HepG2 (cell line): ENCODE results near the gene CABLES2. TPM values are rescaled to one million over a fixed set of nuclear protein-coding genes. Genes with fewer than 3 reads are reported as not detected.

Experiments used
- CBX1 ChIP-seq: IDR thresholded peaks from one replicate; pipeline ENCODE4 v1.6.1; 2016; ENCODE audit warnings: antibody characterized with exemption, low read depth
- ERF ChIP-seq: IDR thresholded peaks from 2 replicates; pipeline ENCODE4 v1.6.1; 2018; ENCODE audit warnings: missing biosample characterization, missing genetic modification reagents
- FOXM1 ChIP-seq: sonication (generic); formaldehyde crosslinking; IDR thresholded peaks from 2 replicates; pipeline ENCODE4 v1.5.0; 2020; ENCODE audit warnings: missing genetic modification reagents
- LBX2 ChIP-seq: sonication (generic); formaldehyde crosslinking; IDR thresholded peaks from 2 replicates; pipeline ENCODE4 v1.5.0; 2020; ENCODE audit warnings: missing genetic modification reagents, mild to moderate bottlenecking, borderline replicate concordance
- MIER3 ChIP-seq: IDR thresholded peaks from 2 replicates; pipeline ENCODE4 v1.6.1; 2016; ENCODE audit warnings: missing compliant biosample characterization, borderline replicate concordance
- PBX2 ChIP-seq: IDR thresholded peaks from 2 replicates; pipeline ENCODE4 v1.6.1; 2016; ENCODE audit warnings: control low read depth
- RAD51 ChIP-seq: fragments of 450-650 bp; IDR thresholded peaks from 2 replicates; pipeline ENCODE4 v1.6.1; 2016; ENCODE audit warnings: borderline replicate concordance
- ZBTB49 ChIP-seq: sonication (generic); formaldehyde crosslinking; IDR thresholded peaks from 2 replicates; pipeline ENCODE4 v1.4.0; 2020; ENCODE audit warnings: missing genetic modification reagents, borderline replicate concordance
- ZHX2 ChIP-seq, 2 experiments: sonication (generic) in 1 of 2; formaldehyde crosslinking in 1 of 2; IDR thresholded peaks; 2 replicates each; pipeline versions ENCODE4 v1.6.1 to v1.9.0; 2014 to 2022; ENCODE audit warnings: antibody characterized with exemption in 1 of 2, borderline replicate concordance in 1 of 2, inconsistent platforms in 1 of 2, low read depth in 1 of 2, missing genetic modification reagents in 1 of 2
- ZNF451 ChIP-seq: sonication (generic); formaldehyde crosslinking; IDR thresholded peaks from 2 replicates; pipeline ENCODE4 v1.5.0; 2020; ENCODE audit warnings: mild to moderate bottlenecking, missing genetic modification reagents
- ZNF513 ChIP-seq: sonication (generic); formaldehyde crosslinking; conservative IDR thresholded peaks from 2 replicates; pipeline ENCODE4 v1.5.0; 2020; ENCODE audit warnings: missing genetic modification reagents
- ZNF605 ChIP-seq: sonication (generic); formaldehyde crosslinking; IDR thresholded peaks from 2 replicates; pipeline ENCODE4 v1.8.0; 2022; ENCODE audit warnings: mild to moderate bottlenecking, missing genetic modification reagents
- ZNF670 ChIP-seq: sonication (generic); formaldehyde crosslinking; IDR thresholded peaks from 2 replicates; pipeline ENCODE4 v1.8.0; 2022; ENCODE audit warnings: mild to moderate bottlenecking, missing genetic modification reagents, borderline replicate concordance
- ZNF770 ChIP-seq: sonication (generic); formaldehyde crosslinking; IDR thresholded peaks from 2 replicates; pipeline ENCODE4 v1.5.0; 2020; ENCODE audit warnings: mild to moderate bottlenecking, missing genetic modification reagents
- ZNF891 ChIP-seq: sonication (generic); formaldehyde crosslinking; IDR thresholded peaks from 2 replicates; pipeline ENCODE4 v1.5.0; 2020; ENCODE audit warnings: mild to moderate bottlenecking, missing genetic modification reagents
- polyA plus RNA-seq, 8 experiments: library from polyadenylated mRNA; depleted of rRNA in 3 of 8; stranded (reverse) in 7 of 8; unstranded in 1 of 8; fragments of >200 nt; fragmentation: Illumina TruSeq in 4 of 8; extraction: Trizol in 4 of 8; gene quantifications; 2 replicates each; pipeline versions ENCODE4 v1.2.1 to v1.2.3, GENCODE V29; 2011 to 2016; ENCODE audit warnings: low read depth in 4 of 8, missing spikeins in 1 of 8, mixed read lengths in 1 of 8; ENCODE audit not compliant: insufficient read depth in 1 of 8
- total RNA-seq, 5 experiments: library from RNA; depleted of rRNA; stranded (reverse); fragments of >200 nt; fragmentation: Illumina TruSeq; extraction: Trizol; gene quantifications; 2 replicates each; pipeline ENCODE4 v1.2.3, GENCODE V29; 2016; ENCODE audit warnings: low read depth in 1 of 5

Gene CABLES2
- total and polyA plus RNA-seq, 2 of the 13 experiments (the other 11 are each of a cell fraction or from before 2014, with no cell fraction given), result 5.2 to 9.7 TPM

- TF ChIP-seq ZHX2 (IDR thresholded peaks at IDR 0.05; ENCODE audit: low read depth) (no peak), ZHX2 (CRISPR knock-in tag; IDR thresholded peaks at IDR 0.05; ENCODE audit: borderline replicate concordance) (no peak), CBX1 (no peak), RAD51 (no peak), FOXM1 (CRISPR knock-in tag) (no peak), ZNF451 (CRISPR knock-in tag) (0 out of 2 replicates have a peak, but pooled peaks have one; percentile 2), ZNF770 (no peak), ZNF670 (no peak), PBX2 (no peak), ZNF513 (CRISPR knock-in tag) (0 out of 2 replicates have a peak, but pooled peaks have one; percentile 37), ZBTB49 (no peak), ERF (CRISPR knock-in tag) (no peak), ZNF891 (CRISPR knock-in tag) (0 out of 2 replicates have a peak, but pooled peaks have one; percentile 37), ZNF605 (CRISPR knock-in tag) (no peak), MIER3 (no peak), LBX2 (CRISPR knock-in tag) (0 out of 2 replicates have a peak, but pooled peaks have one; percentile 30)
These were observed 6.0 kb upstream of the CABLES2 start (continued) for GRCh38 chr20:62413025-62413570.
